ENCODE data around the gene OXA1L.
"Not testable (repeated sequence)": the region's sequence is repeated elsewhere in the genome, so short reads cannot be mapped to it uniquely, and the experiment has no call there.

Gene OXA1L

DNA sequence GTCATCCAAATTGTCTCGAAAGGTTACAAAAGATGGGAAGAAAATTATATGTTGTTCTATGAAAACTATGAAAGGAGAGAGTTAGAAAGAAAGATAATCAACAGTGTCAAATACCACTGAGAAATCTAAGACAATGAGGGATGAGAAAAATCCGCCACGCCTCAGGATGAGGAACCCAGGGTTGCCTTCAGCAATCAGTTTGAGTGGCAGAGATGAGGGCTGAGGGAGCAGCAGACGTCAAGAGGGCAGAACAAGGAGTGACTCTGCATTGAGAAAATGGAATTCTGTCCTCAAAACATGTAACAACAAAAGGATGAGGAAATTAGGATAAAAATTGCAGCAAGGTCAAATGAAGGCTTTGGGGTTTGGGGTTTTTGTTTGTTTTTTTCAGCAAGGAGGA lies 18.3 kb upstream of the OXA1L start:
- H3K4me3 ChIP-seq (ENCODE audit: low read depth, low read length), result no peak overlapping the region
- no peak for DNase-seq (ENCODE audit: low read depth)
- TF ChIP-seq, protein P1, sequence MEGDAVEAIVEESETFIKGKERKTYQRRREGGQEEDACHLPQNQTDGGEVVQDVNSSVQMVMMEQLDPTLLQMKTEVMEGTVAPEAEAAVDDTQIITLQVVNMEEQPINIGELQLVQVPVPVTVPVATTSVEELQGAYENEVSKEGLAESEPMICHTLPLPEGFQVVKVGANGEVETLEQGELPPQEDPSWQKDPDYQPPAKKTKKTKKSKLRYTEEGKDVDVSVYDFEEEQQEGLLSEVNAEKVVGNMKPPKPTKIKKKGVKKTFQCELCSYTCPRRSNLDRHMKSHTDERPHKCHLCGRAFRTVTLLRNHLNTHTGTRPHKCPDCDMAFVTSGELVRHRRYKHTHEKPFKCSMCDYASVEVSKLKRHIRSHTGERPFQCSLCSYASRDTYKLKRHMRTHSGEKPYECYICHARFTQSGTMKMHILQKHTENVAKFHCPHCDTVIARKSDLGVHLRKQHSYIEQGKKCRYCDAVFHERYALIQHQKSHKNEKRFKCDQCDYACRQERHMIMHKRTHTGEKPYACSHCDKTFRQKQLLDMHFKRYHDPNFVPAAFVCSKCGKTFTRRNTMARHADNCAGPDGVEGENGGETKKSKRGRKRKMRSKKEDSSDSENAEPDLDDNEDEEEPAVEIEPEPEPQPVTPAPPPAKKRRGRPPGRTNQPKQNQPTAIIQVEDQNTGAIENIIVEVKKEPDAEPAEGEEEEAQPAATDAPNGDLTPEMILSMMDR (IDR thresholded peaks at IDR 0.05; ENCODE audit: control insufficient read depth, extremely low read depth, insufficient read depth), result no peak

DNA sequence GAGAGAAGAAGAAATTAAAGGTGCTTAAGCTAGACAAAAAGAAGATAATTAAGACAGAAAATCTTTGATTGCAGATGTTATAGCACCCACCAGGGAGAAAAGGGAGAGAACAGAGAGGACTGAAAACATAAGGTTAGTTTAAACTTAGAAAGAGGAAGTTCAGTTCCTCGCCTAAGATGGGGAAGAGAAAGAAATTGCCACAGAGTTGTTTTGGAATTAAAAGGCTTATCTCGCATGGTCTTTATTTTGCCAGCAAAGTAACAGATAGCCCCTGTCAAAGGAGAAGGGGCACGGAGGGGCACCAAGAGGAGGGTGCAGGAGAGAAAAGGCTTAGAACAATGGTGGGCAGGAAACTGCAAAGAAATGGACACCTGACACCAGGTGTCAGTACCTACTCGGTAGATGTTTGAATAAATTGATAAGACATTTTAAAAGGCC lies 17.8 kb upstream of the OXA1L start:
- DNase-seq (ENCODE audit: low read depth), result no peak
- no peak overlapping the region for H3K4me3 ChIP-seq (ENCODE audit: low read depth, low read length)
- TF ChIP-seq, protein P1 (IDR thresholded peaks at IDR 0.05; ENCODE audit: control insufficient read depth, extremely low read depth, insufficient read depth), result no peak

DNA sequence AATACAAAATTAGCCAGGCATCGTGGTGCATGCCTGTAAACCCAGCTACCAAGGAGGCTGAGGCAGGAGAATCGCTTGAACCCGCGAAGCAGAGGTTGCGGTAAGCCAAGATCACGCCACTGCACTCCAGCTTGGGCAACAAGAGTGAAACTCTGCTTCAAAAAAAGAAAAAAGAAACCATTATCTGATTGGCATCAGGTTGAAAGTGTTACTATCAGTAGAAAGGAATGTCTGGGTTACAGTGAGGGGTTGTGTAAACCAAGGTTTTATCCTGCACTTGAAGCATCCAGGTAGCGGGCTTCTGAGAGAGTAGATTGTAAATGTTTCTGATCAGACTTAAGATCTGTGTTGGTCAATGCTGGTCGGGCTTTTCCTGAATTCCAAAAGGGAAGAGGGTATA lies 14.1 kb upstream of the OXA1L start:
- DNase-seq (ENCODE audit: low read depth), result no peak
- TF ChIP-seq, protein P1 (IDR thresholded peaks at IDR 0.05; ENCODE audit: control insufficient read depth, extremely low read depth, insufficient read depth), result no peak

DNA sequence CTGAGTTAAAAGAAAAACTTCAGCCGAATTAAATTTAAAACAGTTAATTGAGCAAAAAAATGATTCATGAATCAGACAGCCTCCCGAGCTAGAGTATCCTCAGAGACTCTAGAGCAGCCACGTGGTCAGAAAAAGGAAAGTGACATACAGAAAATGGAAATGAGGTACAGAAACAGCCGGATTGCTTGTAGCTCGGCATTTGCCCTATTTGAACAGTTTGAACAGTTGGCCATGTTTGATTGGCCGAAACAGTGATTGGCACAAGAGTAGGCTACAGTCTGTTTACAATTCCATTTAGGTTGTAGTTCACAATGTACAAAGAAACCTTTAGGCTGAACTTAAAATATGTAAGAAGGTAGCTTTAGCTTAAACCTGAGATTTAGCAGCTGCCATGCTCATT lies 12.9 kb upstream of the OXA1L start:
- no peak for DNase-seq (ENCODE audit: low read depth)
- TF ChIP-seq, protein P1 (IDR thresholded peaks at IDR 0.05; ENCODE audit: control insufficient read depth, extremely low read depth, insufficient read depth), result no peak
- no peak overlapping the region for H3K4me3 ChIP-seq (ENCODE audit: low read depth, low read length)

More for the DNA sequence above, 14.1 kb upstream of the OXA1L start:
- no peak overlapping the region for H3K4me3 ChIP-seq (ENCODE audit: low read depth, low read length)

DNA sequence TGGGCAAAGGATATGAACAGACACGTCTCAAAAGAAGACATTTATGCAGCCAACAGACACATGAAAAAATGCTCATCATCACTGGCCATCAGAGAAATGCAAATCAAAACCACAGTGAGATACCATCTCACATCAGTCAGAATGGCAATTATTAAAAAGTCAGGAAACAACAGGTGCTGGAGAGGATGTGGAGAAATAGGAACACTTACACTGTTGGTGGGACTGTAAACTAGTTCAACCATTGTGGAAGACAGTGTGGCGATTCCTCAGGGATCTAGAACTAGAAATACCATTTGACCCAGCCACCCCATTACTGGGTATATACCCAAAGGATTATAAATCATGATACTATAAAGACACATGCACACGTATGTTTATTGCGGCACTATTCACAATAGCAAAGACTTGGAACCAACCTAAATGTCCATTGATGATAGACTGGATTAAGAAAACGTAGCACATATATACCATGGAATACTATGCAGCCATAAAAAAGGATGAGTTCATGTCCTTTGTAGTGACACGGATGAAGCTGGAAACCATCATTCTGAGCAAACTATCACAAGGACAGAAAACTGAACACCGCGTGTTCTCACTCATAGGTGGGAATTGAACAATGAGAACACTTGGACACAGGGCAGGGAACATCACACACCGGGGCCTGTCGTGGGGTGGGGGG lies 8.4 kb upstream of the OXA1L start:
- H3K4me3 ChIP-seq (ENCODE audit: low read depth, low read length); DNase-seq (ENCODE audit: low read depth): not testable (repeated sequence)

DNA sequence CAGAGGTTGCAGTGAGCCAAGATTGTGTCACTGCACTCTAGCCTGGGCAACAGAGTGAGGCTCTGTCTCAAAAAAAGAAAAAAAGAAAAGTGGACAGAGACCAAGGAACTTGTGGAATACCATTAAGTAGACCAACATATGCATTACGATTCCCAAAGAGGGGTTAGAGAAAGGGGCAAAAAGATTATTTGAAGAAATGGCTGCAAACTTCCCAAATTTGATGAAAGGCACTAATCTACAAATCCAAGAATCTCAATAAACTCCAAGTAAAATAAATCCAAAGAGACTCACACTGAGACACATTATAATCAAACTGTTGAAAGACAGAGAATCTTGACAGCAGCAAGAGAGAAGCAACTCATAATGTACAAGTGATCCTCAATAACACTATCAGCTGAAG lies 4.8 kb upstream of the OXA1L start:
- no peak overlapping the region for H3K4me3 ChIP-seq (ENCODE audit: low read depth, low read length)
- no peak for DNase-seq (ENCODE audit: low read depth)

DNA sequence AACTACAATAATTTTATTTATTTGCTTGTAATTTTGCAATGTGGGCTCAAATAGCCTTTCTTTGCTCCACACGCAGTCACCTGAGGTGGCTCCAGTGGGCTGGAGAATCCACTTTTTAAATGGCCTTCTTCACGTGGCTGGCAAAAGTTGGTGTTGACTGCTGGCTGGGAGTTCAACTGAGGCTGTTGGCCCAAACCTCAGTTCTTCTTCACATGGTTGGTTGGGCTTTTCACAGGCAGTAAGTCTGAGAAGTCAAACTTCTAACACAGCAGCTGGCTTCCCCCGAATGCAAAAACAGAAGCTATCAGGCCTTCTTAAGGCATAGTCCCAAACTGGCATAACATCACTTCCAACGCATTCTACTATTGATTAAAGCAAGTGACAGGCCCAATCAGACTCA lies 2.1 kb upstream of the OXA1L start:
- H3K4me3 ChIP-seq (ENCODE audit: low read depth, low read length), result no peak overlapping the region
- no peak for DNase-seq (ENCODE audit: low read depth)
- TF ChIP-seq, protein P1 (IDR thresholded peaks at IDR 0.05; ENCODE audit: control insufficient read depth, extremely low read depth, insufficient read depth), result no peak

More for the DNA sequence above, 4.8 kb upstream of the OXA1L start:
- TF ChIP-seq, protein P1 (IDR thresholded peaks at IDR 0.05; ENCODE audit: control insufficient read depth, extremely low read depth, insufficient read depth), result no peak

Data from LNCaP clone FGC (cell line).